HG02840 (cell line): ENCODE data around the gene PSMG3.

ENCODE experiments used
- ATAC-seq: cut with Tn5 transposase; IDR thresholded peaks from one replicate; pipeline ENCODE4 v1.9.1; 2021; ENCODE audit warnings: mild to moderate bottlenecking, moderate library complexity, moderate number of reproducible peaks; ENCODE audit not compliant: unreplicated experiment, low FRiP score

Gene PSMG3

GRCh38 chr7:1569833-1570632, at the start of gene PSMG3:
Gene PSMG3, minus strand, starts transcription at chr7:1570032. Its CDS starts 693 bp downstream, at chr7:1569339.
- ATAC-seq, result peak; percentile 92

- ATAC-seq, result no peak
These were observed 48.6 kb upstream of the PSMG3 start for GRCh38 chr7:1618475-1618874.

GRCh38 chr7:1617957-1618356, 48.1 kb upstream of the PSMG3 start:
- no peak for ATAC-seq

GRCh38 chr7:1616741-1617140, 46.9 kb upstream of the PSMG3 start:
- no peak for ATAC-seq

GRCh38 chr7:1611708-1612241, 41.9 kb upstream of the PSMG3 start:
- no peak for ATAC-seq

GRCh38 chr7:1610678-1611302, 41.0 kb upstream of the PSMG3 start:
- ATAC-seq, result no peak

- no peak for ATAC-seq
These were observed 40.3 kb upstream of the PSMG3 start for GRCh38 chr7:1610013-1610677.

GRCh38 chr7:1609023-1609422, 39.2 kb upstream of the PSMG3 start:
- no peak for ATAC-seq

- no peak for ATAC-seq
These were observed 38.5 kb upstream of the PSMG3 start for GRCh38 chr7:1608318-1608717.

- no peak for ATAC-seq
These were observed 37.9 kb upstream of the PSMG3 start for GRCh38 chr7:1607696-1608095.

- no peak for ATAC-seq
These were observed 37.2 kb upstream of the PSMG3 start for GRCh38 chr7:1607001-1607400.

- ATAC-seq, result no peak
These were observed 34.6 kb upstream of the PSMG3 start for GRCh38 chr7:1604383-1604782.

GRCh38 chr7:1603346-1604225, 33.8 kb upstream of the PSMG3 start:
- ATAC-seq, result no peak

- no peak for ATAC-seq
These were observed 32.6 kb upstream of the PSMG3 start for GRCh38 chr7:1602386-1602785.

GRCh38 chr7:1601956-1602355, 32.1 kb upstream of the PSMG3 start:
- ATAC-seq, result no peak

- ATAC-seq, result no peak
These were observed 30.0 kb upstream of the PSMG3 start for GRCh38 chr7:1599640-1600395.

GRCh38 chr7:1598961-1599639, 29.3 kb upstream of the PSMG3 start:
- ATAC-seq, result no peak

GRCh38 chr7:1598286-1598685, 28.5 kb upstream of the PSMG3 start:
- ATAC-seq, result no peak

GRCh38 chr7:1597791-1598190, 28.0 kb upstream of the PSMG3 start:
- no peak for ATAC-seq
